Posterior vena cava (tissue), 2 donors: ENCODE measurements around the gene SURF4. TPM values are rescaled to one million over a fixed set of nuclear protein-coding genes. Genes with fewer than 3 reads are reported as not detected.
"Not testable (repeated sequence)": the region's sequence is repeated elsewhere in the genome, so short reads cannot be mapped to it uniquely, and the experiment has no call there.

ENCODE experiments used
- DNase-seq: peaks from one replicate; pipeline ENCODE4 v3.0.0-alpha.2; 2020; ENCODE audit warnings: low spot score
- intact Hi-C, 2 donors: fragments of 100-400 bp; cut with DNase I; formaldehyde crosslinking; loops; one replicate each; pipeline versions ENCODE4 v1.14.1 to v1.14.2; 2022 to 2023
- total RNA-seq, 2 donors: library from RNA; stranded (reverse); fragmentation: NEBNext Ultra II Directional; extraction: Animal tissue kit (Norgen Biotek cat#: 25700); gene quantifications; one replicate each; pipeline ENCODE4 v1.2.1, GENCODE V29; 2021
- donor health status: DM: yes; HTN: yes; CAD: no.
- donor health status: DM: yes; HTN: yes; CAD: no.

SURF4 gene
- total RNA-seq, 2 donors from 2014 or later, result 130 TPM

- no peak for DNase-seq
- intact Hi-C loops, result loop anchor here in 1 of 2 donors (10.0 kb wide), 1 partner anchor 139 kb away; no protein-coding TSS in a partner anchor
Observed at GRCh38 chr9:133323991-133324703, 51.7 kb downstream of the SURF4 start.

DNA sequence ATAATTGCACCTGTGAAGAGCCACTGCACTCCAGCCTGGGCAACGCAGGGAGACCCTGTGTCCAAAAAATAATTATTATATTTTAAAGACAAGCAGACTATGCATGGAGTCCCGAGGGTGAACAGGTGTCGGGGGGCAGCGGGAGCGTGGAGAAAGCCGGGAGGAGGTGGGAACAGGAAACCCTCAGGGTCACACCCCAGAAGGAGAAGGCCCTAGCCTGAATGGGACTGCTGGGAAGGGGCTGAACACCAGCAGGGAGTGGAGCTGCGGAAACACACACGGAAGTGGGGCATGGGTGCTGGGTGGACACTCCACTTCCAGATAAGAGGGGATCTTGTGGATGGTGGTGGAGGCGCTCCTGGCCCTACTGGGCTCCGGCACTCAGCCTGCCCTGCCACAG, 52.6 kb downstream of the SURF4 start:
- no peak for DNase-seq
- intact Hi-C loops, result loop anchor here in 1 of 2 donors (10.0 kb wide), 1 partner anchor 138 kb away; no protein-coding TSS in a partner anchor

- no peak for DNase-seq
- intact Hi-C loops, result loop anchor here in 1 of 2 donors (10.0 kb wide), 1 partner anchor 138 kb away; no protein-coding TSS in a partner anchor
Observed at GRCh38 chr9:133322701-133323100, 53.2 kb downstream of the SURF4 start.

DNA sequence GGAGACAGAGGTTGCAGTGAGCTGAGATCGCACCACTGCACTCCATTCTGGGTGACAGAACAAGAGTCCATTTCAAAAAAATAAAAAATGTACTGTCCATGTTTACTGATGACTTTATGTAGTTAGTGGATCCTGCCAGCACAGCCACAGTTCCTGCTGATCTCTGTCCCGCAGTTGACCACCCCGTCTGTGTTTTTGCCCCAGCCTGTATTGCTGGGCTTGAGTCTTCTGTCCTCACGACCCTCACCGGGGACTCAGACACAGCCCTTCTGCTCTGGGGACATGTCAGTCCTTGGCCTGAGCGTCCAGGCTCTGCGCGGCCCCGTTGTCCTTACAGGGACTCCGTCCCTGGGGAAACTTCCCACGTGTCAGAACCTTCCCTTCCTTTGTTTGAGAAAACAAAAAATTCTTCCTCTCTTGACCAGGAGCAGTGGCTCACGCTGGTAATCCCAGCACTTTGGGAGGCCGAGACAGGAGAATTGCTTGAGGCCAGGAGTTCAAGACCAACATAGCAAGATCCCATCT, 54.4 kb downstream of the SURF4 start:
- no peak for DNase-seq

DNA sequence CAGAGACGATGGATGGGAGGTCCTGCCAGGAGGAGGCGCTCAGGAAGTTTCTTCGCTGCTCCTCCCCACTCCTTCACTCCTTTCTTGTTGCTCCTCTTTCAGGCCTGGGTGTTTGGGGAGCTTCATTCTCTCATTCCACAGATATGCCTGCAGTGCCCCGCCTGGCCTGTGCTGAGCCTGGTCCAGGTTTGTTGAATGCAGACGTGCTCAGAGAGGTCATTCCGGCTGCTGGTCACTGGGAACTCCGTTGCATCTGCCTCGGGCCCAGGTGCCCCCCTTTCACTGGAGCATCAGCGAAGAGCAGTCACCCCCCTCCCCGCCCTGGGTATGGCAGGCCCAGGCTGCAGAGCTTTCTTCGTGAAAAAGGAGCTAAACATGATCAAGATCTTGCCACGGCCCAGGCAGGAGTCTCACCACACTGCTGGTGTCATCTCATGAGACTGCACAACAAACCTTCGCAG, 55.4 kb downstream of the SURF4 start:
- intact Hi-C loops, result loop anchor here in 1 of 2 donors (10.0 kb wide), 1 partner anchor 136 kb away; no protein-coding TSS in a partner anchor
- no peak for DNase-seq

More for the DNA sequence above, 54.4 kb downstream of the SURF4 start:
- intact Hi-C loops, result loop anchor here in 1 of 2 donors (10.0 kb wide), 1 partner anchor 137 kb away; no protein-coding TSS in a partner anchor

GRCh38 chr9:133317551-133317950, 58.3 kb downstream of the SURF4 start:
- intact Hi-C loops, DNase-seq: not testable (repeated sequence)

GRCh38 chr9:133315997-133316396, 59.9 kb downstream of the SURF4 start:
- intact Hi-C loops, result no loop called here
- DNase-seq, result no peak

Other genes with a start within 250 kb of the SURF4 start
- 10 to 100 TPM; 14.2 to 19.9 TPM for gene GBGT1, start 212.1 kb downstream of the SURF4 start, total RNA-seq
- gene OBP2B, start 166.8 kb downstream of the SURF4 start, total RNA-seq, result not detected
- 1 to 10 TPM; 1.5 to 2.1 TPM for gene ABO, start 100.9 kb downstream of the SURF4 start, total RNA-seq
- gene SURF6, start 39.9 kb downstream of the SURF4 start, total RNA-seq, result 10 to 100 TPM; 11.5 to 12.0 TPM
- gene MED22, start 27.9 kb downstream of the SURF4 start, total RNA-seq, result 10 to 100 TPM; 28.6 to 28.9 TPM
- gene RPL7A, start 27.8 kb downstream of the SURF4 start, total RNA-seq, result 1,000 to 10,000 TPM; 1,252 to 1,287 TPM
- gene SURF1, start 19.6 kb downstream of the SURF4 start, total RNA-seq, result 10 to 100 TPM; 27.7 to 30.2 TPM
- gene SURF2, start 19.5 kb downstream of the SURF4 start, total RNA-seq, result 10 to 100 TPM; 11.8 to 12.0 TPM
- 1 to 10 TPM in 1 of 2 donors, under 1 TPM in 1; 0.57 to 1.2 TPM for gene STKLD1, start 306 bp upstream of the SURF4 start, total RNA-seq
- 10 to 100 TPM; 10.4 to 11.1 TPM for gene REXO4, start 42.0 kb upstream of the SURF4 start, total RNA-seq
- gene ADAMTS13, start 46.3 kb upstream of the SURF4 start, total RNA-seq, result 1 to 10 TPM in 1 of 2 donors, under 1 TPM in 1; 0.48 to 1.8 TPM
- 10 to 100 TPM; 11.7 to 13.4 TPM for gene CACFD1, start 83.9 kb upstream of the SURF4 start, total RNA-seq
- 1 to 10 TPM; 3.2 to 4.0 TPM for gene SLC2A6, start 103.0 kb upstream of the SURF4 start, total RNA-seq
- gene MYMK, start 148.9 kb upstream of the SURF4 start, total RNA-seq, result not detected
- gene ADAMTSL2, start 158.6 kb upstream of the SURF4 start, total RNA-seq, result 10 to 100 TPM in 1 of 2 donors, 1 to 10 TPM in 1; 5.5 to 11.3 TPM
- gene FAM163B, start 233.3 kb upstream of the SURF4 start, total RNA-seq, result not detected